Subcutaneous adipose tissue (tissue), 4 donors: ENCODE data around the gene TPSG1. TPM values are rescaled to one million over a fixed set of nuclear protein-coding genes. Genes with fewer than 3 reads are reported as not detected.

Experiments
- total RNA-seq, 4 donors: library from RNA; depleted of rRNA; stranded (reverse); fragments of >200 nt; gene quantifications; one replicate each; pipeline ENCODE4 v1.1.0, GENCODE V29; 2016
- TF ChIP-seq, protein P1 (sequence below): fragments of 450-650 bp; IDR thresholded peaks from one replicate; pipeline ENCODE4 v1.5.1; 2016; ENCODE audit warnings: low read depth, mild to moderate bottlenecking, control low read depth, antibody characterized with exemption, moderate library complexity

Gene TPSG1
- total RNA-seq, 4 donors from 2014 or later = 2.4 TPM; not detected in 3

DNA sequence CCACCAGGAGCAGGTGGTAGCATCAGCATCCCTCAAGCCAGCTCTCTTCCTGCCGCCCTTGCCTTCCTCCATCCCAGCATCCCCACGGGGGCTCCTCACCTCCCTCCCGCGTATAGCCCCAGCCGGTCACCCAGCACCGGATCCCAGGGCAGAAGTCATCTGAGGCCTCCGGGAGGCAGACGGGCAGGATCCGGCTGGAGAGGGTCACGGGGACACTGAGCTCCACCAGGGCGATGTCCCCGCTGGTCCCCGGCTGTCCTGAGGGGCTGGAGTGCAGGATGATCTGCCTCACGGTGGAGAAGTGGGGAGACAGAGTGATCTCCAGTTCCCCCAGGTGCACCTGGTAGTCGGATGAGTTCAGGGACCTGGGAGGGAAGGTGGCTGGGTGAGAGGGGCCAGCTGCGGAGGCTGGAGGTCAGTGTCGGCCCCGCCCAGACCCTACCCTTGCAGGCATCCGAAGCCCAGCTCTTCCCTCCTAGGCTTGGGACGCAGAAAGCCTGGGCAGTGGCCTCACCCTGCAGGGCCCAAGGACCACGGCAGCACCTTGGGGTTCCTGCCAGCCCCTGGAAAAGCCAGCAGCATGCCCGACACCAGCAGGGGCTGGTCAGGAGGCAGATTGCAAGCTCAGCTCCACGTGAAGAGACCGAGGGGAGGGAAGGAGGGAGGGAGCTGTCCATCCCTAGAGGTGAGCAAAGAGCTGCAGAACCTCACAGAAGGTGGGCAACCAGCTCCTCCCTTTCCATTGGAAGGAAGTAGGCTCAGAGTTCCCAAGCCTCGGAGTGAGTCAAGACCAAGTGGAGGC lies 2.3 kb downstream of the TPSG1 start:
- TF ChIP-seq, protein P1, sequence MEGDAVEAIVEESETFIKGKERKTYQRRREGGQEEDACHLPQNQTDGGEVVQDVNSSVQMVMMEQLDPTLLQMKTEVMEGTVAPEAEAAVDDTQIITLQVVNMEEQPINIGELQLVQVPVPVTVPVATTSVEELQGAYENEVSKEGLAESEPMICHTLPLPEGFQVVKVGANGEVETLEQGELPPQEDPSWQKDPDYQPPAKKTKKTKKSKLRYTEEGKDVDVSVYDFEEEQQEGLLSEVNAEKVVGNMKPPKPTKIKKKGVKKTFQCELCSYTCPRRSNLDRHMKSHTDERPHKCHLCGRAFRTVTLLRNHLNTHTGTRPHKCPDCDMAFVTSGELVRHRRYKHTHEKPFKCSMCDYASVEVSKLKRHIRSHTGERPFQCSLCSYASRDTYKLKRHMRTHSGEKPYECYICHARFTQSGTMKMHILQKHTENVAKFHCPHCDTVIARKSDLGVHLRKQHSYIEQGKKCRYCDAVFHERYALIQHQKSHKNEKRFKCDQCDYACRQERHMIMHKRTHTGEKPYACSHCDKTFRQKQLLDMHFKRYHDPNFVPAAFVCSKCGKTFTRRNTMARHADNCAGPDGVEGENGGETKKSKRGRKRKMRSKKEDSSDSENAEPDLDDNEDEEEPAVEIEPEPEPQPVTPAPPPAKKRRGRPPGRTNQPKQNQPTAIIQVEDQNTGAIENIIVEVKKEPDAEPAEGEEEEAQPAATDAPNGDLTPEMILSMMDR = no peak

DNA sequence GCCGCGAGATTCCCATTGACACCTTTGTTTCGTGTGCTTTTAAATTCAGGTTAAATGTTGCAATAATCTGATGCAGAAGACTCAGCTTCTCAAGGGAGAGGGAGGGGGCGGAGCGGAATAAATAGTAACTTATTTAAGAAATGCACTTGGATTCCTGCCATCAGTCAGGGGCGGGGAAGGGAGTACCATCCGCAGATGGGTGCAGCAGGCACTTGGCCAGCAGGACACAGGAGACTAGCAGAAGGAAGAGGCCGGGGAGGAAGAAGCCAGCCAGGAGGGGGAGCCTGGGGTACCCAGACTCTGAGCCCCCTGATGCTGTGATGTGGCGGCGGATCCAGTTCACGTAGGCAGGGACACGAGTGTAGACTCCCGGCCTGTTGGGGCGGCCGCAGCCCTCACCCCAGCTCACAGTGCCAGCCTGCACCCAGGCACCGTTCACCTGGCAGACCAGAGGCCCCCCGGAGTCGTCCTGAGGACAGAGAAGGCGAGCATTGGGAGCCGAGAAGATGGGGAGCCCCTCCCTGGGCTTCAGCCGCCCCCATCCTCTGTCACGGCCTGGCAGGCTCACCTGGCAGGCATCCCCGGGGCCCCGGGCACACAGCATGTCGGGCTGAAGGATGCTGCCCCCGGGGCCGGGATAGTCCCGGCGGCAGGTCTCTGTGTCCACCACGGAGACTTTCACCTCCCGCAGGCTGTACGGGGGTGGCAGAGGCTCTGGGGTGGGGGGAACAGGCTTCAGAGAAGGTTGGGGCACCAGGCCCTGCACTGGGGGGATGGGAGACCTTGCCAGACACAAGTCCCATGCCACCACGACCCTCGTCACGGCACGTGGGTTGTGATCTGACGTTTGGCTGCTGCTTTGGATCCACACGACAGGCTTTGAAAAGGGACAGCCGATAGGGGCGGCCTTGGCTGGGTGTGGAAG lies 3.2 kb downstream of the TPSG1 start:
- TF ChIP-seq, protein P1 = no peak

DNA sequence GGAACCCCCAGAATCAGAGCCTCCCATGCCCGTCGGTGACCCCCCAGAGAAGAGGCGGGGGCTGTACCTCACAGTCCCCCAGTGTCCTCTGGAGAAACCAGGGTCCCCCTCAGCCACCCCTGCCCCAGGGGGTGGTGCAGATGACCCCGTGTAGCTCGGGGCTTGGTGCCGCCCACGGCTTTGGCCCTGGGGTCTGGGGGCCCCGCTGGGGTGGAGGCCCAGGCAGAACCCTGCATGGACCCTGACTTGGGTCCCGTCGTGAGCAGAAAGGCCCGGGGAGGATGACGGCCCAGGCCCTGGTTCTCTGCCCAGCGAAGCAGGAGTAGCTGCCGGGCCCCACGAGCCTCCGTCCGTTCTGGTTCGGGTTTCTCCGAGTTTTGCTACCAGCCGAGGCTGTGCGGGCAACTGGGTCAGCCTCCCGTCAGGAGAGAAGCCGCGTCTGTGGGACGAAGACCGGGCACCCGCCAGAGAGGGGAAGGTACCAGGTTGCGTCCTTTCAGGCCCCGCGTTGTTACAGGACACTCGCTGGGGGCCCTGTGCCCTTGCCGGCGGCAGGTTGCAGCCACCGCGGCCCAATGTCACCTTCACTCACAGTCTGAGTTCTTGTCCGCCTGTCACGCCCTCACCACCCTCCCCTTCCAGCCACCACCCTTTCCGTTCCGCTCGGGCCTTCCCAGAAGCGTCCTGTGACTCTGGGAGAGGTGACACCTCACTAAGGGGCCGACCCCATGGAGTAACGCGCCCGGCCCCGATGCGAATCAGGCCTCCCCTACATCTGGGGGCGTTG lies 4.0 kb downstream of the TPSG1 start:
- TF ChIP-seq, protein P1 = no peak

DNA sequence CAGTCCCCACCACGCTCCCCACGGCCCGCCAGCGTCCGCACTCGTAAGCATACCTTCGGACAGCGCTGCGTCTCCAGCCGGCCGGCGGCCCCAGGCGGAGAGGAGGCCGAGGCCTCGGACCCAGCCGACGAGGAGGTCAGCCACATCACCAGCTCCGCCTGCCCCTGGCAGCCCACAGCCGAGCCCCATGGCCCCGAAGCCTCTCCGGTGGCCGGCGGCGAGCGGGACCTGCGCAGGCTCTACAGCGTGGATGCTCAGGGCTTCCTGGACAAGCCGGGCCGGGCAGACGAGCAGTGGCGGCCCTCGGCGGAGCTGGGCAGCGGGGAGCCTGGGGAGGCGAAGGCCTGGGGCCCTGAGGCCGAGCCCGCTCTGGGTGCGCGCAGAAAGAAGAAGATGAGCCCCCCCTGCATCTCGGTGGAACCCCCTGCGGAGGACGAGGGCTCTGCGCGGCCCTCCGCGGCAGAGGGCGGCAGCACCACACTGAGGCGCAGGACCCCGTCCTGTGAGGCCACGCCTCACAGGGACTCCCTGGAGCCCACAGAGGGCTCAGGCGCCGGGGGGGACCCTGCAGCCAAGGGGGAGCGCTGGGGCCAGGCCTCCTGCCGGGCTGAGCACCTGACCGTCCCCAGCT lies 4.9 kb downstream of the TPSG1 start:
- TF ChIP-seq, protein P1 = no peak

DNA sequence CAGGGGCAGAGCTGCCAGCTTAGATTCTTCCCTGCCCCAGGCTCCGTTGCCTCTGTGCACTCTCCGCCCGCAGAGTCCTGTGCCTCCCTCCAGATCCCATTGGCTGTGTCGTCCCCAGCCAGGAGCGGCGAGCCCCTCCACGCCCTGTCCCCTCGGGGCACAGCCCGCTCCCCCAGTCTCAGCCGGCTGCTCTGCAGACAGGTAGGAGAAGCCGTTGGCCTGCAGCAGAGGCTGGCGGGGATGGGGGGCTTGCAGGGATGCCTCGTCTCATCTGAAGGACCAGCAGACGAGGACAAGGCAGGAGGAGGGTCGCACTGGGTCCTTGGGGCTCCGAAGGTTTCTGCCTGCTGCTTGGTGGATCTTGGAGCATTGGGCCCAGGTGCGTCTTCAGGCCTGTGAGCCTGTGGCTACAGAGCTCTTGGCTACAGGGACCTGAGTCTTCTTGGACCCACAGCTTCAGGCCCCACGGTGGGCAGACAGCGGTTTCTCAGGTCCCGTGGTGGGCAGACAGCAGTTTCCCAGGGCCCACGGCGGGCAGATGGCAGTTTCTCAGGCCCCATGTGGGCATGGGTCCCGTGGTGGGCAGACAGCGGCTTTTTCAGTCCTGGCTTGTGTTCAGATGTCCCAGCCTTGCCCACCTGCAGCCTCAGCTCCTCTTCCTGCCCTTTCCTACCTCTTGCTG lies 6.0 kb downstream of the TPSG1 start:
- TF ChIP-seq, protein P1 = no peak

DNA sequence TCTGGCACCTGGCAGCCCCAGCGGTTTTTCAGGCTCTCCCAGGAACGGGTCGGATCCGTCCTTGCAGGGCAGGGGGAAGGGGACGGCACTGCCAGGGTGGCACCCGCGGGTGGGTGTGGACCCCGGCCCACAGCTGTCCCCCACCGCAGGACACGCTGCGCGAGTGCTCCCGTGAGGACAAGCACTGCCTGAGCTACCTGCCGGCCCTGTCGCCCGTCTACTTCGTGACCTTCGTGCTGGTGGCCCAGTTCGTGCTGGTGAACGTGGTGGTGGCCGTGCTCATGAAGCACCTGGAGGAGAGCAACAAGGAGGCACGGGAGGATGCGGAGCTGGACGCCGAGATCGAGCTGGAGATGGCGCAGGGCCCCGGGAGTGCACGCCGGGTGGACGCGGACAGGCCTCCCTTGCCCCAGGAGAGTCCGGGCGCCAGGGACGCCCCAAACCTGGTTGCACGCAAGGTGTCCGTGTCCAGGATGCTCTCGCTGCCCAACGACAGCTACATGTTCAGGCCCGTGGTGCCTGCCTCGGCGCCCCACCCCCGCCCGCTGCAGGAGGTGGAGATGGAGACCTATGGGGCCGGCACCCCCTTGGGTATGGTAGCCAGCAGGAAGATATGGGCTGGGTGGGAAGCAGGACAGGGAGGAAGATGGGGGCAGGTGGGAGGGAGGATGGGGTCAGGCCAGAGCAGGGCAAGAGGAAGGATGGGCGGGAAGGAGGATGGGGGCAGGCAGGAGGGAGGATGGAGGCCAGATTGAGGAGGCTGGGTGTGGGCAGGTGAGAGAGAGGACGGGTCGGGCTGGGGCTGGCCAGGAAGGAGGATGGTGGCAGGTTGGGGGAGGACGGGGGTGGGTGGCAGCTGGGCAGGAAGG lies 6.8 kb downstream of the TPSG1 start:
- TF ChIP-seq, protein P1 = no peak
